GM19468 (cell line): Measurements from ENCODE around the gene SLC12A6.

Experiments
- ATAC-seq: cut with Tn5 transposase; IDR thresholded peaks from one replicate; pipeline ENCODE4 v1.9.1; 2021; ENCODE audit warnings: mild to moderate bottlenecking, moderate library complexity, moderate number of reproducible peaks; ENCODE audit not compliant: unreplicated experiment; ENCODE audit errors: extremely low read depth

Gene SLC12A6

DNA sequence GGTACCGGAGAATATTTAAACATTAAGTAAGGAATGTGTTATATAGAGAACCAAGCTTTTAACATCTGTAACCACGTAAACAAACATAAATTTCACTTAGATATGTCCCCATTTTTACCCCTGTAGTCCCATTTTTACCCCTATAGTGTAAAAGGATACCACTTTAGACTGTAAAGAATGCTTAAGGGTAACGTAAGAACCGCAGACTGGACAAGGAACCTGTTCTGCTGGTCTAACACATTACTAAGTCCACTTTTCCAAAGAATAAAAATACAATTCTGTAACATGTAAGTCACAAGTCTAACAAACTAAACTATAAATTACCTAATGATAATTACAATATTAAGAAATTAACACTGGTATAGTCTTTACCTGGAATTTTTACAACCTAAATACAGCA, 2.9 kb downstream of the SLC12A6 start:
- no peak for ATAC-seq

GRCh38 chr15:34332553-34333120, 4.9 kb downstream of the SLC12A6 start:
- ATAC-seq, result no peak

DNA sequence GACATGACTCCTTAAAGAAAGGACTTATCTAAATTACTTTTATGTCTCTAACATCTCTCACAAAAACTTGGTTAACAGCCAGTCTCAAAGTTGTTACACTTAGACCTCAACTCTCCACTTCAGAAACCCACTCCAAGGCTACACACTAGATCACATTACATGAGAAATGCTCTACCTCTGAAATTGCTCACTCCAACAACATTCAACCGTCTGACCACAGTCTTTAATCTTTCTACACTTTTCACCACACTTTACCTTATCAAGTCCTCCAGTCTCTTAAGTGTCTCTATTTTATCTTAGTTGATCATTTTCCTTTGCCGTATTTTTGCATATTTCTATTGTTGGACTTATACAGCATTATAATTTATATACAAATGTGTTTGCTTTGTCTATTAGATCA, 5.8 kb downstream of the SLC12A6 start:
- ATAC-seq, result no peak

DNA sequence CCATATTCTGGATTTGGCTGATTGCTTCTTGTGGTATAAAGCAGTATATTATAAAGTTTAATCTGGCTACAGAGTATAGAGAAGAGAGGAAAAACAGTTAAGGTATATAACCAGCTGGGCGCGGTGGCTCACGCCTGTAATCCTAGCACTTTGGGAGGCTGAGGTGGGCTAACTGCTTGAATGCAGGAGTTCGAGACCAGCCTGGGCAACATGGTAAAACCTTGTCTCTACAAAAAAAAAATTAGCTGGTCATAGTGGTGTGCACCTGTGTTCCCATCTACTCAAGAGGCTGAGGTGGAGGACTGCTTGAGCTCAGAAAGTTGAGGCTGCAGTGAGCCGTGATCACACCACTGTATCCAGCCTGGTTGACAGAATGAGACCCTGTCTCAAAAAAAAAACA, 7.3 kb downstream of the SLC12A6 start:
- no peak for ATAC-seq

GRCh38 chr15:34329006-34329405, 8.6 kb downstream of the SLC12A6 start:
- ATAC-seq, result no peak

- no peak for ATAC-seq
Observed at GRCh38 chr15:34327906-34328305, 9.7 kb downstream of the SLC12A6 start.

GRCh38 chr15:34325368-34325767, 12.2 kb downstream of the SLC12A6 start:
- ATAC-seq, result no peak

DNA sequence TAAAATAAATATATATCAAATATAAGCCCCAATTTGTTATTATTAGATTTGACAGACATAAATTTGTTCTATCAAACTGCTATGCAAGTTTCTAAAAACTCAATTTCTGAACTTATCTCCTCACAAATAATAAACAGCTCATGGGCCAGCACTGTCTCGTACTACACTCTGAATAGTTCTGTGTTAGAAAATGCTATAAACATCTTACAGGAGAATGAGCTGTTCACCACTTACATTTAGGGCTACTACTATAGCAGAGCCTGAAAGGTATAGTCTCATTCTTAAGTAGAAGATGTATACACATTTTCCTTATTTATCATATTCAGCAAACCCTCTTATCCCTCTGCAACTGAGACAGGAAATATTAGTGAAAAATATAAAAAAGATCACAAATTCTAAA, 12.6 kb downstream of the SLC12A6 start:
- no peak for ATAC-seq

- no peak for ATAC-seq
Observed at GRCh38 chr15:34323217-34323616, 14.4 kb downstream of the SLC12A6 start.

DNA sequence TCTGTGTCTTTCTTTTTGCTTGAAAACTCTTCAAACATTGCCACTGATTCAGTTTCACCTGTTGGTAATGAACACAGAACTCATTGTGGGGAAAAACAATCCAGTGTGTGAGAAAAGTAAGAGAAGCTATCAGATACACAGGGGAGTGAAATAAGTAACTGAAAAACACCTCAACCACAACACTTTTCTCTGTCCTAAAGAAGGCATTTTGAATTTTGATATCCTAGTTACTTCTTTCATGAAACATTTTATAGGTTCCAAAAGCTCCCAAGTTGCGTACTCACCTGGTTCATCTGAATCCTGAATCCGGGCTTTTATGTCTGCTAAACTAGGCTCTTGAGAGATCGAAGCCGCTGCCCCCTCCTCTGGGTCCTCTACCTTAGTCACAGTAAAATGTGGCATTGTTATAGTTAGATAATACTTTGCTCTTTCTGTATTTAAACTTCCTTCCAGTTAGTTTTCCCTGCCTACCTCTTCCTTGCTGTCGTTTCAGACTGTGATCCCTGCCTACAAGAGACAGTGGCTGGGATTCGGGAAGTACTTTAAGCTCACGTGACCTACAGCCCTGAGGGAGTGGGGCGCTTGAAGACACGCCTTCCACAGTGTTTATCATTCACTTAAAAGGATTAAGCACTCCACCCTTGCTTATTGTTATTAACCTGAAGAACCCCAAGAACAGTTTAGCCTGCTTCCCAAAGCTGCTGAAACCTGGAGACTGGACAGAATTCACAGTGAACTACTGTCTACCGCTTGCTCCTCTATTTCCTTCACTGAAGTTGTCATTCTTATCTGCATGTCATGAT, 19.1 kb downstream of the SLC12A6 start:
- no peak for ATAC-seq

GRCh38 chr15:34314491-34315490, 22.8 kb downstream of the SLC12A6 start:
- no peak for ATAC-seq

DNA sequence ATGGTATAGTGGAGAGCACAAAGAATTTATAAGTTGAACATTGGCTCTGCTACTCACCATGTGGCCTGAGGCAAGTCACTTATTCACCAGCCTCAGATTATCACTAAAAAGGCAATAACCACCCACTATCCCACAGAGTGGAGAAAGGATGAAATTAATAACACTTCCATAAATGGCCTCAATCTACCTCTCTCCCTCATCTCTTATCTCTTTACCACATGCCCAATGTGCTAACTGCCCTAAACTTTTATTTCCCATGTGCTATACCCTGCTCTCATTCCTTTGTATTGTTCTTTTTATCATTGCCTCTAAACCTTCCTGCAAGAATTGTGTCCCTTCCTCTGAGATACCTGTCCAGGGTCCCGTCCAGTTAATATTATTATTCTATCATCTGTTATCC, 26.0 kb downstream of the SLC12A6 start:
- ATAC-seq, result no peak

GRCh38 chr15:34304613-34305012, 33.0 kb downstream of the SLC12A6 start:
- no peak for ATAC-seq

DNA sequence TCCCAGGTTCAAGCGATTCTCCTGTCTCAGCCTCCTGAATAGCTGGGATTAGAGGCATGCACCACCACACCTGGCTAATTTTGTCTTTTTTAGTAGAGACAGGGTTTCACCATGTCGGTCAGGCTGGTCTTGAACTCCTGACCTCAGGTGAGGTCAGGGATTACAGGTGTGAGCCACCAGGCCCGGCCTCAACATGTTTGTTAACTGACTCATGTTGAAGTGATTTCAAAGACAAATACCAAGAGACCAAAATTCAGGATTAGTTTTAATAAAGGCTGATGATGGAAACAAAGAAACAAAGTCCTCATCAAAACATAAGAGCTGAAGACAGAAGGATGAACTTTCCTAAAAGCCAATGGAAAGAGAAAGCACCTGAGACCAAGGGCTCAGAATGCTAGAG, 36.5 kb downstream of the SLC12A6 start:
- no peak for ATAC-seq

GRCh38 chr15:34297059-34297458, 40.5 kb downstream of the SLC12A6 start:
- no peak for ATAC-seq

GRCh38 chr15:34292621-34293020, 45.0 kb downstream of the SLC12A6 start:
- ATAC-seq, result no peak

- ATAC-seq, result no peak
Observed at GRCh38 chr15:34284937-34285336, 52.6 kb downstream of the SLC12A6 start.

DNA sequence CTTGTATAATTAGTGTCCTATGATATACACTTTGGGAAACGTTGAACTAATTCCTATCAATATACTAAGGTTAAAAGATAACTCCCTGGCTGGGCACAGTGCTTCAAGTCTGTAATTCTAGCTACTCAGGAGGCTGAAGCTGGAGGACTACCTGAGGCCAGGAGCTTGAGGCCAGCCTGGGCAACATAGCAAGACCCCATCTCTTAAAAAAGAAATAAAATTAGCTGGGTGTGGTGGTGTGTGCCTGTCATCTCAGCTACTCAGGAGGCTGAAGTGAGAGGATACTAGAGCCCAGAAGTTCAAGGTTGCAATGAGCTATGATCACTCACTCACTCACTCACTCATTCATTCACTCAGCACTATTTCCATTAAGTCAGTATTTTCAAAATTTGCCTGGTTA, 55.2 kb downstream of the SLC12A6 start:
- no peak for ATAC-seq

- ATAC-seq, result no peak
Observed at GRCh38 chr15:34280193-34280592, 57.4 kb downstream of the SLC12A6 start.

DNA sequence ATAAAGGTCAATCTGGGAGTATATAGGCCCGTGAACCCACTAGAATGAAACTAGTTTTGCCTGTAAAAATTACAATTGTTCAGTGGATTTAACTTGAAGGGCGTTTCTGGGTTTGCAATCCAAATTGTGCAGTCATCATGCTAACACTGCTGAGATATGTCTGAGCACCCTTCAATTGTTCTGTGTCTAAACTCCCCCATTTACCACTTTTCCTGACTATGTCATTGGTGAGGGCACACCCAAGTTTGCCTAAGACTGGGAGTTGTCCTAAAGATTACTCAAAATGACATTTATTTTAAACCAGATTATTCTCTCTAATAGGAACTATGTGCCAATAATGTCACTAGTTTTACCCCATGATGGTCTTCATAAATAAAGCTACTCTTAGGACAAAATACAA, 58.2 kb downstream of the SLC12A6 start:
- ATAC-seq, result no peak

GRCh38 chr15:34275721-34276120, 61.9 kb downstream of the SLC12A6 start:
- ATAC-seq, result no peak
